ENCODE results near the gene RBMS3. TPM values are rescaled to one million over a fixed set of nuclear protein-coding genes. Genes with fewer than 3 reads are reported as not detected.
"Not testable (repeated sequence)": the region's sequence is repeated elsewhere in the genome, so short reads cannot be mapped to it uniquely, and the experiment has no call there.

Gene RBMS3
- total RNA-seq, 1 donor from 2014 or later = 0.73 TPM

DNA sequence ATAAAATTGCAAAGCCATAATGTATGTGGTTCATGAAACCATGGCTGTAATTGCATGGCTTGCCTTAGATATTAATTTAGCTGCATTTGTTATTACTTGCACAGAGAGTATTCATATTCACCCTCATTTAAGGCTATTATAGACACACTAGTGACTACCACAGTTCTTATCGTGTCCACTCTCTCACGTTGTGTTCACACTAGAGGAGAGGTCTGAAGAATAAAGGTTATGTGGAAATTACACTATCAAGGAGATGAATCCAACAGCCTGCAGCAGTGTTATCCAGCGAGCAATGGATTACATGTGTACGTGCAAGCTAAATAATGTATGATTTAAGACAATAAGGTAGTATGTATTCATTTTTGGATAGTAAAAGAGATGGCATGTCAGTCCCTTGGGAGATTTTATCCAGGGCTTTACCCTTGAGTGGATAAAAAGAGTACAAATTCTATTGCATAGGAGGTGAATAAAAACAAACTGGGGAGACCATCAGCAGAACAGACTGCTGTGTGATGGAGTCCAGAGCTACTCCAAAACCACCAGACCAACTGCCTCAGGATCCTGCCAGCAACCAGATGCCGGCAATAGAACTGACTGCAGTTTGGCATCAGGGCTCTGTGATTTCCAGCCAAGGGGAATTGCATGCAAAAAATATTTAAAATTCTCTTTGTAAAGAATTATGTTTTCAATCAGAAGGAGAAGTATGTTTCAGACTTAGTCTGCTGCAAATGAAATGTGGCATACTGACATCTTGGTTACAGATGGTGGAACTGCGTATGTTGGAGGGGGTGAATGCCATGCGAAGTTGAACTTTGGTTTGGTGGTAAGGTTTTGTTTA, 146.6 kb downstream of the RBMS3 start:
- intact Hi-C loops (cut with micrococcal nuclease) = no loop called here

GRCh38 chr3:29429055-29429679, 148.3 kb downstream of the RBMS3 start:
- intact Hi-C loops (cut with micrococcal nuclease) = no loop called here

- intact Hi-C loops (cut with micrococcal nuclease) = no loop called here
Observed at GRCh38 chr3:29430558-29430971, 149.7 kb downstream of the RBMS3 start.

DNA sequence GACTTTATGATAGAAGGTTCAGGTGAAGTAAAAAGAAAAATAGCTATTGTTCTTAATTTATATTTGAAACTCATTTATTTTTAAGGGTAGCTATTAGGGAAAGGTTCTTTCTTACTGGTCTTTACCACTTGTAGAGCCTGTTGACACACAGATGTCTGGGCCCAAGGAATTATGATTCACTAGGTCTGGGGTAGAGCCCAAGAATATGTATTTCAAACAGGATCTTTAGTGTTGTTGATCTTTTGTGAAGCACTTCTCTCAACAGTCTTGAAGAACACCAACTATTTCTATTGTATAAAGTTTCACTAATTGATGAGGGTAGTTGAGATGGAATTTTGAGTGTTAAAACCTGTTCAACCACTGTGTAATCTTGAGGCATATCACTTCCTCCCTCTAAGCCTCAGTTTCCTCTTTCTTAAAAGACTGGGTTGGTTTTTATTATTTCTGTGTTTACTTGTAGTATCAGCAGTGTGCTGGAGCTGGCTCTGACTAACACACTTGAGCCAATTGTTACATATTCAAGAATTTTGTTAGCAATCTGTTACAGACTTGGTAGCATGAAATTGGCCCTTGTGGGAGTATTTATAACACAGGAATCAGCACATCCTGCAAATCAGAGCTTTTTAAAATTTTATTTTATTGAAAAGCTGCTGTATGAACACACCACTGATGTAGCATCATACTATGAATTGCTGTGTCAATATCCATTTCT, 155.9 kb downstream of the RBMS3 start:
- intact Hi-C loops (cut with micrococcal nuclease) = no loop called here

GRCh38 chr3:29438580-29438979, 157.7 kb downstream of the RBMS3 start:
- intact Hi-C loops (cut with micrococcal nuclease) = no loop called here

DNA sequence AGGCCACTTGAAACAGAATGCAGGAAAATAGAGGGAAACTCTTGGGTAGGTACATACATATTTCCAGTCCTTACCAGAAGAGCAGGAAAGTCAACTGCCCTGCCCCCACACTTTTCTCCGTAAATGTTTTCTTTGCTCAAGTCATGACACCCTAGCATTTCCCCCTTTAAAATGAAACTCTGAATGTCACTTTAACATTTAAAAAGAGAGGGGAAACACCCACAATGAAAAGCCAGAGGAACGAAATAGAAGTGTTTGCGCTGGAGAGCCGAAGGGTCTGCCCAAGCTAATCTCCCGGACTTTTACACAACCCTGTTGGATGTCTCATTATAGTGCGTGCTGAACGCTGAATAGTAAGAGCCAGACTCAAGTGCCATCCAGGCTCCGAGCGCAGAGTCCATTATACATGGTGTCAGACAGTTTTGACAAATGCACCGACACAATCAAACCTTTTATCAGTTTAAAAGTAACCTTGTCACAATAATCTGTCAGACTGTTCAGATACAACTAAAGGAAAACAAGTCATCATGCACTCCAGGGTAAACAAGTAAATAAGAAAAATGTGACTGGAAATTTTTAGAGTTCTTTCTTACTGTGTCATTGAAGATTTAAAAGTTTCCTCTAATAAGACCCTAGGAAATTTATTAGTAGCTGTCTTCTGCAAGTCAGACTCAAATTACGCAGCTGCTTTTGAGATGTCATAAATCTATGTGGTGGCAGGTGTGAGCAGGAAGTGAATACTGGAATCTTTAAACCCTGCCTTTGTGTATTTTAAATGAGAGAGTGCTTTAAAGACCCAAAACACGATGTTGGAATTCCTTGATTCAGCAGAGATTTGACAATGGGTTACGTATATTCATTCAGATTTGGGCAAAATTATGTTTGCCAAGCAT, 159.8 kb downstream of the RBMS3 start:
- intact Hi-C loops (cut with micrococcal nuclease) = no loop called here

GRCh38 chr3:29441422-29441821, 160.6 kb downstream of the RBMS3 start:
- intact Hi-C loops (cut with micrococcal nuclease) = no loop called here

DNA sequence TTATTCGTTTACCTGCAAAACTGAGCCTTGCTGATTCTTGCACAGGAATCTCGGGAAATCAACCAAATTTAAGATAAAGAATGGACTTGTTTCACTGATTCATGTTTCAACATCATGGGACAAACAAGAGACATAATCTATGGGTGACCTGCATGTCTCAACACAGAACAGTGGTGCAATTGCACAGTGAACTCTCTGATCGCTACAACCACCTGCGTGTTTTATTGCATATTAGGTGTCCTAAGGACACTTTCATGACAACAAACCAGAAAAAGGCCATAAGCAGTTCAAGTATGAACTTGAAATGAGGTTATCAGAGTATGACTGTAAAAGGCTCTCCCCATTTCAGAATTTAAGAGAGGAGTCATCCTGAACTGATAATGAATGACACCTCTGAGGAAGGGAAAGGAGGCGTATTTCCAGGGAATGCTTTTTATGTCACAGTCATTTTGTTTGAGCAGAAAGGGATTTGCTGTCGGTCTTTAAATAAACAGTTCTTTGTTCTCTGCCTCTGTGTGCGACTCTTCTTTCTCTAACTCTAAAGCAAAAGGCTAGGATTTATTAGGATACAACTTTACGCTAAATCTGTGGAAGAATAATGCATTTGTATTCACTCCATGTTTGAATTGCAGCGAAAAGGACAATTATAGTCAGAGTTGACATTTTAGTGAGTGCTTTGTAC, 167.2 kb downstream of the RBMS3 start:
- intact Hi-C loops (cut with micrococcal nuclease) = no loop called here

DNA sequence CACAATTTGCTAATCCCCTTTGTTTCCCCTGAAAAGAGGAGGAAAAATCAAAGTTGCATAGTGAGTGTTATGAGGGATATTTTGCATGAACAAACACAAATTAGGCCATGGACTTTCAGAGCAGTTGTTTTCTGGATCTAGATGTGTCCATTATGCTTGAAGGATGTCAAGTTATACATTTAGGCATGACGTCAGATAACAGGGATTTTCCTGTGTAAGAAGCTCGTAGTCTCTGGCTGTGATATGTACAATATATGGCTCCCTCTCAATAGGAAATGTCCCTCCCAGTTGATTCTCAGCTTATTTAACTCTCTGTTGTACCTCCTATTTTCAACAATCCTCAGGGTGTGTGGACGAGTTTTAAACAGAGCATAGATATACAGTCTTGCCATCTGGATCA, 171.0 kb downstream of the RBMS3 start:
- intact Hi-C loops (cut with micrococcal nuclease) = no loop called here

- intact Hi-C loops (cut with micrococcal nuclease) = no loop called here
Observed at GRCh38 chr3:29452934-29453283, 172.0 kb downstream of the RBMS3 start.

GRCh38 chr3:29453284-29454001, 172.6 kb downstream of the RBMS3 start:
- intact Hi-C loops (cut with micrococcal nuclease) = no loop called here

GRCh38 chr3:29454161-29454611, 173.3 kb downstream of the RBMS3 start:
- intact Hi-C loops (cut with micrococcal nuclease) = no loop called here

- intact Hi-C loops (cut with micrococcal nuclease) = no loop called here
Observed at GRCh38 chr3:29456901-29457300, 176.0 kb downstream of the RBMS3 start.

DNA sequence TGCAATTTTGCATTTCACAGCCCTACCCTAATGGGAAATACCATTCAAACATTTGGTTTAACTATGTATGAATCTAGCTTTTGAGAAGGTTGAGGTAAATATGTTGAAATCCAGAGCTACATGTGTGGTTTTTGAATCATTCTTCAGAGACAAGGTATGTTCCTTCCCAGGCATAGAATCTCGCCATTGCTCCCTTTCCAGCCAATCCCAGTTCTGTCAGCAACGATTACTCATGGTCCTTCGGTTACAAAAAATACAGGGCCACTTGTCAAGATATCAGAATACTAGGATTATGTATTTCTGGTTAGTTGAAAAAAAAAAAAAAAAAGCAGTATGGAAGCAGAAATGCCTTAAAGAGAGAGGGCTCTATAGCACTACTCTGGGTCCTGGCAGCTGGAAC, 182.4 kb downstream of the RBMS3 start:
- intact Hi-C loops (cut with micrococcal nuclease) = no loop called here

DNA sequence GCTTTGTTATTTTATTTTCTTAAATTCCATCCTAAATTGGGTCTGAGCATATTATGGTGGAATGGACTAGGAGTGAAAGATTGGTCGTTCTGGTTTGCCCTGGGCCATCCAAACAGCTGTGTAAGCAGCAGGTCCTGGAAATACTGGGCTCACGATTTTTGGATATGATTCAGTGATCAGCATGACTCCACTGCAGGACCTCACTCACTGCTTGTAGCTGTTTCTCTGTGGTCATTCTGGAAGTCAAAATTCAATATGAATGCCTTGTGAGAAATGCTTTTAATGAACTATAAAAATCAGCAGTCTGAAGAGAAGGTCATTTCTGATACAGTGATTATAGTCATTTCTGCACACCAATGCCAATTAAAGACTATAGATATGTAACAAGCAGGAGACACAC, 185.0 kb downstream of the RBMS3 start:
- intact Hi-C loops (cut with micrococcal nuclease) = no loop called here

DNA sequence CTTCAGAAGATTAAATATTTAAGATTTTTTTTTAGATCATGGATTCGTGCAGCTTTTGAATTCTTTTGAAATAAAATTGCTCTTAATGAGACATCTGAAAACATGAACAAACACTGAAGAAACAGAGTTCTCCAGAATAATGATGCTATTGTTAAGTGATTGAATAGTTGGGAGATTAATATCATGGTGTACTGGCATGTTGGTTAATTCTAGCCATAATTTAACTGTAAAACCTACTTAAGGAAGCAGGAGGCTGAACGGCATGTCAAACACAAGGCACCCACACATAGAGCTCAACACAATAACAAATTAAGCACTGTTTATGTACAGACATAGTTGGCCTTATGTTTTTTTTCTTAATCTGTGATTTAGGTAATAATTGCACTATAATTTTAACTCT, 185.6 kb downstream of the RBMS3 start:
- intact Hi-C loops (cut with micrococcal nuclease) = no loop called here

- intact Hi-C loops (cut with micrococcal nuclease) = no loop called here
Observed at GRCh38 chr3:29468187-29468586, 187.3 kb downstream of the RBMS3 start.

GRCh38 chr3:29473481-29474170, 192.8 kb downstream of the RBMS3 start:
- intact Hi-C loops (cut with micrococcal nuclease) = not testable (repeated sequence)

GRCh38 chr3:29475305-29475840, 194.5 kb downstream of the RBMS3 start:
- intact Hi-C loops (cut with micrococcal nuclease) = no loop called here
